GM12892 (cell line): ENCODE data around the gene TDRD3. TPM values are rescaled to one million over a fixed set of nuclear protein-coding genes. Genes with fewer than 3 reads are reported as not detected.

Experiments
- DNase-seq: peaks from one replicate; pipeline ENCODE4 v3.0.0; 2011; ENCODE audit not compliant: insufficient read length
- FAIRE-seq: peaks from 2 replicates; lab custom pipeline; 2011; peaks lifted over from hg19 to GRCh38; lab: Jason Lieb, UNC
- POLR2A ChIP-seq: IDR thresholded peaks from 2 replicates; pipeline ENCODE4 v1.6.1; 2011; ENCODE audit warnings: low read depth, low read length, control low read depth
- POLR2AphosphoS5 ChIP-seq: IDR thresholded peaks from 2 replicates; pipeline ENCODE4 v1.6.1; 2011; ENCODE audit warnings: low read depth, low read length, control low read depth
- TAF1 ChIP-seq: IDR thresholded peaks from 2 replicates; pipeline ENCODE4 v1.6.1; 2011; ENCODE audit warnings: low read depth, mild to moderate bottlenecking, control low read depth, low read length, borderline replicate concordance
- polyA plus RNA-seq: library from polyadenylated mRNA; unstranded; fragments of >200 nt; gene quantifications from one replicate; pipeline ENCODE4 v1.2.1, GENCODE V29; 2012; ENCODE audit warnings: missing spikeins, inconsistent platforms; ENCODE audit not compliant: missing spikeins

The TDRD3 gene
- polyA plus RNA-seq = 16.7 TPM

DNA sequence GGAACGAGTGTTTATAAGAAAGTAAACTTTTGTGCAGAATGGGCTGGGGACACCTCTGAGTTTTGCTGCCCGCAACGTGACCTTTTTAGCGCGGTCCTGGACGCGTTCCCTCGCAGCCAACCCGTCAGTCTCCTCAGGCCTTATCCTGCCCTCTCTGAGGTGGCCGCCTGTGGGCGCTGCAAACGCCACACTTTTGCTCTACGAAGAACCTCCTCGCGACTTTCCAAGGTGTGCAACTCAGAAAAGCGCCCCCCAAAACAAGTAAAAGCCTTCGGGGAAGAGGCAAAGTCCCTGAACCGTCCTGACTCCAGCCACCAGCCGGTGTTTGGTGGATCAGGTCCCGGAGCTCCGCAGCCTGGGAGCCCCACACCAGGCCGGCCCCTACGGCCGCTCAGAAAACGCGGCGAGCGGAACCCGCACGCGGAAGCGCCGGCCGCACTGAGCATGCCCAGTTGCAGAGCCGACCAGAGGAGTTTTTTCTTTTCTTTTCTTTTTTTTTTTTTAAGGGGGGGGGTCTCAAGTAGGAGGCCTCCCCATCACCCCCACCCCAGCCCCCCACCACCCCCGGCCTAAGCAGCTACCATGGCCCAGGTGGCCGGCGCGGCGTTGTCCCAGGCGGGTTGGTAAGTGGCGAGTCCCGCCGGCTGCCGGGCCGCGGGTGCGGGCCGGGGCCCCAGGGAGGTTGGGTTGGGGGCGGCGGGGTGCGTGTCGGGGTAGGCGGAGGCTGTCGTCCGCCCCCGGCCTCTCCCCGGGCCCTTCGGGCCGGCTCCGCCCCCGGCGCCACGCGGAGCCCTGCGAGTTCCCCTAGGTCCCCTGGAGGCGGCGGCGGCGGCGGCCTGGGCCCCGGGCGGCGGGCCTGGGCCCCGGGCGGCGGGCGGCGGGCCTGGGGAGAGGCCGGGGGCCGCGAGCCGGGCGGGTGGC lies at the start of gene TDRD3:
Gene TDRD3 (plus strand): TSS at position 438 of the 921 bp plus-strand sequence. CDS start 145 bp downstream, at position 583.
- TF ChIP-seq POLR2A = peak; percentile 65; the same call in 1 of the 2 replicates
- peak; percentile 36; the same call in 1 of the 2 replicates for TF ChIP-seq POLR2AphosphoS5
- TF ChIP-seq TAF1 = no peak
- DNase-seq = peak; percentile 50
- FAIRE-seq = no peak

DNA sequence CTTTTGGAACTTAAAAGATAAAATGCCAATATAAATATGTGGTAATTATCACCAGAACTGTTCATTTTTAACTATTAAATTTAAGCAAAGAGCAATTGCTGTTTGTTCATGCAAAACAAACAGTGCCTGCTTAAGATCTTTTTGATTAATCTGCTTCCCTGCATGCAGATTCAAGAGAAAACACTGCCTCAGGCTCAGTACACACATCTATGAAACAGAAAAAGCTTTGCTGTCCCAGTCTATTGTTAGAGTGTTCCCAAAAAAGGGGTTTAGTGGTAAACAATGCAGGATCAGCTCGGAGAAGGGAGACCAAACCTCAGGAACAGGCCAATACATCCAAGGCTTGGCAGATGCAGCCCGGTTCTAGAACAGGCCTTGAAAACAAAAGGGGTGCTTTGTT lies 49.3 kb upstream of the TDRD3 start:
- FAIRE-seq (no peak), DNase-seq (no peak)
- TF ChIP-seq TAF1 (no peak), POLR2A (no peak), POLR2AphosphoS5 (no peak)

DNA sequence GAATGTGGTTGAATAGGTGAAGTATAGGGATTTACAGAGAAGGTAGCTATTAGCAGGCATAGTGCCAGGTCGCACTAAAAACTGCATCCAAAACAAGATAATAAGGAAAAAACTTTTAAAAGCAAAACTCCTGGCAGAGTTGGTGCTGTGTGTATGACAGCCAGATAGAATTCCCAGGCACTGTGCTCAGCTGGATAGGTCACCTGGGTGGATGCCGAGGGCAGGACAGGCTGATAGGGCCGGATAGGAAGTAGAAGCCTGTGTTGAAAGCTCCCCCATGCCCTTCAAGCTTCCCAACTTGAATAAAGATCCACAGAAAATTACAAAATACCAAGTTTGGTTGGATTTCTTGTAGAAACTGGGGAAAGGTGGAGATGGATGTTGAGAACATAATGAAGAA lies 48.9 kb upstream of the TDRD3 start:
- DNase-seq (no peak), FAIRE-seq (no peak)
- TF ChIP-seq POLR2AphosphoS5 (no peak), TAF1 (no peak), POLR2A (no peak)

DNA sequence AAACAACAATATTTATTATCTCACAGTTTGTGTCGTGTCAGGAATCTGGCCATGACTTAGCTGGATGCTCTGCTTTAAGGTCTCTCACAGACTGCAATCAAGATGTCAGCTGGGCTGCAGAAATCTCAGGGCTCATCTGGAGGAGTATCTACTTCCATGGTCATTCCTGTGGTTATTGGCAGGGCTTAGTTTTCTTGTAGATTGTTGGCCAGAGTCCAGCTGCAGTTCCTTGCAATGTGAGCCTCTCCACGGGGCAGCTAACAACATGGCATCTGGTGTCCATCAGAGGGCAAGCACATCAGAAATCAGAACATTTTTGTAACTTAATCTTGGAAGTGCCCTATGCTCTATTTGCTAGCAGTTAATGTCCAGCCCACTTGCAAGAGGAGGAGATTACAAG lies 45.7 kb upstream of the TDRD3 start:
- DNase-seq = no peak
- FAIRE-seq = no peak
- TF ChIP-seq POLR2AphosphoS5 (no peak), TAF1 (no peak), POLR2A (no peak)

DNA sequence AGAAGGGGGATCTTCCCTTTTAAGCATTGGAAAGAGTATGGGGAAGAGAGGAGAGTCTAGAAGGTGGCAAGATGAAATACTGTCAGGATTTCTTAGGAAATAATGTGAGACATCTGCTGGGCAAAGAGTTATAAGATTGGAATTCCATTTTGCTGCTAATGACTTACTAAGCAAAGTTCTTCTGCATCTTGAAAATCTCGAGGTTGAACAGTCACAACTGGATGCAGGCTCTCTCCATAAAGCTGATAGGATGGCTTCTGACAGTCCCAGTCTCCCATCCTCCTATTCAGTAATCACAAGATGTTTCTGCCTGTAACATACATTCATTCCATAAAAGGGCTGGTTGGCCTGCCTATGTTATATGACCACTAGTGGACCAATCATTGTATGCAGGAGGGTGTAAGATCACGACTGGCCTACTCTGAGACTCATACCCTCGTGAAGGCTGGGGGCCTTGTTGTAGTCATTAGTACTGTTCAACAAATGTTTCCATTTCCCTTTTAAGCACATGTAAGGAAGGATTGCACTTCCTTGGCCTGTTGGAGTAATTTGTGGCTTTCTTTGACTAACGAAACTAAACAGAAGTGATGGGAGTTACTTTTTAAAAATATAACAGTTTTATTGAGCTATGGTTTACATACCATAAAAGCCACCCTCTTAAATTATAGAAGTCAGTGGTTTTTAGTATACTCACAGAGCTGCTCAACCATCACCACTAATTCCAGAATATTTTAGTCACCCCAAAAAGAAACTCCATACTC lies 45.0 kb upstream of the TDRD3 start:
- FAIRE-seq (no peak), DNase-seq (no peak)
- no peak for TF ChIP-seq TAF1
- TF ChIP-seq POLR2A = no peak
- TF ChIP-seq POLR2AphosphoS5 = no peak

DNA sequence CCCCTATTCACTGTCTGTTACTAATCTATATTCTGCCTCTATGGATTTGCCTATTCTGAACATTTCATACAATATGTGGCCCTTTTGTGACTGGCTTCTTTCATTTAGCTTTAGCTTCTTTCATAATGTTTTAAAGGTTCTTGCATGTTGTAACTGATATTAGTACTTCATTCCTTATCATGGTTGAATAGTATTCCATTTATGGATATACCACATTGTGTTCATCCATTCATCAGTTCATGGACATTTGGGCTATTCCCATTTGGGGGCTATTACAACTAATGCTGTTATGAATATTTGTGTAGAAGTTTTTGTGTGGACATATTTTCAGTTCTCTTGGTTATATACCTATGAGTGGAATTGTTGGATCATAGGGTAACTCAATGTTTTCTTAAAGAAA lies 44.4 kb upstream of the TDRD3 start:
- FAIRE-seq = no peak

DNA sequence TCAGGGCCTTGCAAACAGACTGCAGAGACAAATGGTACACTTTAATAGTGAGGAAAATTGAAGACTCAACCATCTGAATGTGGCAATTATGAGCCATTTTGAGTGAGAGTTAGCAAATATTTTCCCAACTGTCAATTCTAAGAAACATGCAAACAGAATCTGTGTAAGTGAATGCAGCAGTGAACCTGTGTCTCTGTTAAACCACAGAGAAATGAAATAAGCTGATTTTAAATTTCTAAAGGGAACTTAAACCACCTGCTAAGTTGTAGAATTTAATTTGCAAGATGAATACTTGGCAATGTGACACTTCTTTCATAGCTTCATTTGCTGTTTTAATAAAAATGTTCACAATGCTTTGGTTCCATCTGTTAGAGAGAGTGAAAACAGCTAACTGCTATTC lies 42.0 kb upstream of the TDRD3 start:
- DNase-seq = no peak
- FAIRE-seq = no peak

More for the DNA sequence above, 44.4 kb upstream of the TDRD3 start:
- no peak for DNase-seq
- TF ChIP-seq POLR2A = no peak
- TF ChIP-seq POLR2AphosphoS5 = no peak
- no peak for TF ChIP-seq TAF1

DNA sequence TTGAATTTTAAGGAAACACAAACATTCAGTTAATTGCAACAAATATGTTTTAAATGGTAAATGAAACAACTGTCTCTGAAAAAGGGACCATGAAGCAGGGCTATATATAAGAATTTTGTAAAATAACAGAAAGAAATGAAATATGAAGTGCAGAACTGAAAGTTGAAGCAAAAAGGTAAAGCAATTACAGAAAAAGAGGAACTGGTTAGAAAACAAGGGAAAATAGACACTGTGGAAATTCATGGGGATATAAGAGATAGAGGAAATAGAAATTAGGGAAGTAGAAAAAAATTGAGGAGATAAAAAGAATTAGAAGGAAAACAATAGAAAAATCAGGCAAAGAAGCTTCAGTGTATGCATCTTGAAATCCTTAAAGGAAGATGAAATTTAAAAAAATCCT lies 40.0 kb upstream of the TDRD3 start:
- DNase-seq (no peak), FAIRE-seq (no peak)
- TF ChIP-seq POLR2AphosphoS5 (no peak), POLR2A (no peak), TAF1 (no peak)

More for the DNA sequence above, 42.0 kb upstream of the TDRD3 start:
- no peak for TF ChIP-seq POLR2A
- no peak for TF ChIP-seq TAF1
- TF ChIP-seq POLR2AphosphoS5 = no peak

DNA sequence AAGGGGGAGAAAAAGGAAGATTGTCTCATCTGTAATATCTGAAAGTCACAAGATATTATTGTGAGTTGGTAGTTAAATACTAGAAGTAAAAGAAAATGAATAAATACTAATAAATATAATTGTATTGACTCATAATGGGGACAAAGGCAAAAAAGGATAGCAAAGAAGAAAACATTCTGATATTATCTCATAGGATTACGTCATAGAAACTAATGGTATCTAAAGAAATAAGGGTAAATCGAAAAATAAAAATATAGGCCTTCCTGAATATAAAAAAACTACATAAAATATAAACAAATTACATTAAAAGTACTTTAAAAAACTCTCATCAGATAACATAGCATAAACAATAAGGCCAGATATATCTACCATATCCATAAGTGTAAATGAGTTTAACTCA lies 38.6 kb upstream of the TDRD3 start:
- TF ChIP-seq POLR2AphosphoS5 = no peak
- TF ChIP-seq TAF1 = no peak
- no peak for TF ChIP-seq POLR2A
- DNase-seq (no peak), FAIRE-seq (no peak)

DNA sequence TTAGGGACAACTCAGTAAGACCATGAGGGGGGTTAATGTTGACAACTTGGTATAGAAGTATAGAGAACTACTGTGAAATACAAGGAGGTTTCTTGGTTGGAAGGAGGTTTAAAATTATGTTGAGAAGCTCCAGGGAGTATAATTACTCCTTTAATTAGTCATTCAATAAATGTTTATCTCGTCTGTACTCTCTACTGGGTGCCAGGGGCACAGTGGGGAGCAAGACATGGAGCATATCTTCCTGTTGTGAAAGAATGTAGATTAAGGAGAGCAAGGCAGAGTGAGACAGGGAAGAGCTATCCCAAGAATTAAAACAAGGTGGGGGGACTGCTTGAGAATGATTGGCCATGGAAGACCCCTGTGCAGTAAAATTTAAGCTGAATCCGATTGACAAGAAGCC lies 33.7 kb upstream of the TDRD3 start:
- FAIRE-seq = no peak
- DNase-seq = no peak
- TF ChIP-seq POLR2A = no peak
- TF ChIP-seq POLR2AphosphoS5 = no peak
- no peak for TF ChIP-seq TAF1

DNA sequence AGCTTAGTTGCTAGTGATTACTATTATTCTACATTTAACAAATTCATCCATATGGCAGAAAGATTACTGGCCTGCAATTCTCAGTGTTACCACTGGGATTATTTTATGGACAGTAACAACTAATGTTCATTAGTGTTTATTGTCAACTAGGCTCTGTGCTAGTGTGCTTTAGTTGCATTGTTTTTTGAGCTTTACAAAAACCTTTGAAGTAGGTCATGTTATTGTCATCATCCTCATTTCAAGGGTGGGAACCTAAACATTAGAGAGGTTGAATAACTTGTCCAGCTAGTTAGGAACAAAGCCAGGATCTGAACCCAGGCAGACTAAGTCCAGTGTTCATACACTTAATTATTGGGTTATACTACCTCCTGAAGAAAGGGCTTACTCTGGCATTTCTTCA lies 27.8 kb upstream of the TDRD3 start:
- DNase-seq (no peak), FAIRE-seq (peak; percentile 71)
- TF ChIP-seq POLR2AphosphoS5 (no peak), TAF1 (no peak), POLR2A (no peak)

DNA sequence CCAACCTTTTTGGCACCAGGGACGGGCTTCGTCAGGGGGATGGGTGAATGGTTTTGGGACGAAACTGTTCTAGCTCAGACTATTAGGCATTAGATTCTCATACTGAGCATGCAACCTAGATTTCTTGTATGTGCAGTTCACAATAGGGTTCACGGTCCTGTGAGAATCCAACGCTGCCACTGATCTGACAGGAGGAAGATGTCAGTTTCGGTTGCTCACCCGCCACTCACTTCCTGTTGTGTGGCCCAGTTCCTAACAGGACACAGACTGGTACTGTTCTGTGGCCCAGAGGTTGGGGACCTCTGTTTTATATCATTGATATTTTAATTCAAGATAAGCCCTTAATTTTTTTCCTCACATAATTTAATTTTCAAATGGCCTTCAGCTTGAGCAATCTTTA lies 26.7 kb upstream of the TDRD3 start:
- TF ChIP-seq POLR2AphosphoS5 (no peak), TAF1 (no peak), POLR2A (no peak)
- no peak for DNase-seq
- FAIRE-seq = no peak
